Liver (tissue), 9 donors: ENCODE measurements around the gene HDAC6. TPM values are rescaled to one million over a fixed set of nuclear protein-coding genes. Genes with fewer than 3 reads are reported as not detected.

Experiments
- DNase-seq: peaks from one replicate; pipeline ENCODE4 v3.0.0-alpha.2; 2017; ENCODE audit warnings: low spot score
- H3K27ac ChIP-seq, 2 donors: one replicate each; pipeline ENCODE4 v1.7.0; 2013; ENCODE audit warnings: inconsistent platforms in 2 of 2, low read length in 2 of 2, control low read depth in 1 of 2, low read depth in 1 of 2, mild to moderate bottlenecking in 1 of 2
- H3K27me3 ChIP-seq, 4 donors: one replicate each; pipeline versions ENCODE4 v1.6.1 to v1.7.0; 2013; ENCODE audit warnings: low read length in 3 of 4, inconsistent platforms in 1 of 4, mild to moderate bottlenecking in 1 of 4, moderate library complexity in 1 of 4; ENCODE audit not compliant: control insufficient read depth in 4 of 4, insufficient read depth in 4 of 4
- H3K36me3 ChIP-seq, 4 donors: one replicate each; pipeline versions ENCODE4 v1.6.1 to v1.7.0; 2013; ENCODE audit warnings: low read length in 3 of 4, mild to moderate bottlenecking in 3 of 4, low read depth in 1 of 4, moderate library complexity in 1 of 4; ENCODE audit not compliant: control insufficient read depth in 4 of 4, insufficient read depth in 3 of 4
- H3K4me1 ChIP-seq, 4 donors: one replicate each; pipeline versions ENCODE4 v1.6.1 to v1.7.0; 2013; ENCODE audit warnings: low read length in 3 of 4, mild to moderate bottlenecking in 3 of 4, moderate library complexity in 1 of 4; ENCODE audit not compliant: control insufficient read depth in 4 of 4, insufficient read depth in 4 of 4
- H3K4me3 ChIP-seq, 3 donors: one replicate each; pipeline versions ENCODE4 v1.6.1 to v1.7.0; 2013; ENCODE audit warnings: low read length in 3 of 3, control low read depth in 1 of 3, low read depth in 1 of 3, mild to moderate bottlenecking in 1 of 3
- H3K9ac ChIP-seq, 2 donors: one replicate each; pipeline ENCODE4 v1.7.0; 2013; ENCODE audit warnings: low read length in 2 of 2, mild to moderate bottlenecking in 2 of 2, moderate library complexity in 2 of 2, control low read depth in 1 of 2, low read depth in 1 of 2
- H3K9me3 ChIP-seq, 4 donors: one replicate each; pipeline versions ENCODE4 v1.6.1 to v1.7.0; 2013; ENCODE audit warnings: low read length in 3 of 4; ENCODE audit not compliant: control insufficient read depth in 4 of 4
- EGR1 ChIP-seq, 2 donors: IDR thresholded peaks; 2 replicates each; pipeline ENCODE4 v1.6.1; 2016 to 2018; ENCODE audit warnings: antibody characterized with exemption in 2 of 2, low read depth in 2 of 2
- FOXA1 ChIP-seq: IDR thresholded peaks from 2 replicates; pipeline ENCODE4 v1.6.1; 2016; ENCODE audit warnings: antibody characterized with exemption
- FOXA2 ChIP-seq: IDR thresholded peaks from 2 replicates; pipeline ENCODE4 v1.6.1; 2016; ENCODE audit warnings: antibody characterized with exemption
- GABPA ChIP-seq, 2 donors: IDR thresholded peaks in 1 of 2; conservative IDR thresholded peaks in 1 of 2; 2 replicates each; pipeline ENCODE4 v1.6.1; 2016; ENCODE audit warnings: antibody characterized with exemption in 2 of 2, mild to moderate bottlenecking in 1 of 2, moderate library complexity in 1 of 2
- HNF4A ChIP-seq, 2 donors: conservative IDR thresholded peaks; 2 replicates each; pipeline ENCODE4 v1.6.1; 2016; ENCODE audit warnings: antibody characterized with exemption in 2 of 2, mild to moderate bottlenecking in 2 of 2
- HNF4G ChIP-seq: IDR thresholded peaks from 2 replicates; pipeline ENCODE4 v1.6.1; 2016; ENCODE audit warnings: antibody characterized with exemption
- JUND ChIP-seq, 2 donors: IDR thresholded peaks; 2 replicates each; pipeline ENCODE4 v1.6.1; 2016; ENCODE audit warnings: antibody characterized with exemption in 2 of 2
- NR2F2 ChIP-seq: IDR thresholded peaks from 2 replicates; pipeline ENCODE4 v1.6.1; 2016; ENCODE audit warnings: antibody characterized with exemption
- RAD21 ChIP-seq, 2 donors: IDR thresholded peaks; 2 replicates each; pipeline ENCODE4 v1.6.1; 2016; ENCODE audit warnings: antibody characterized with exemption in 2 of 2, mild to moderate bottlenecking in 2 of 2
- RXRA ChIP-seq, 2 donors: IDR thresholded peaks; 2 replicates each; pipeline ENCODE4 v1.6.1; 2017 to 2018; ENCODE audit warnings: antibody characterized with exemption in 2 of 2, mild to moderate bottlenecking in 1 of 2
- SP1 ChIP-seq: IDR thresholded peaks from 2 replicates; pipeline ENCODE4 v1.6.1; 2018; ENCODE audit warnings: antibody characterized with exemption, mild to moderate bottlenecking
- TAF1 ChIP-seq: conservative IDR thresholded peaks from 2 replicates; pipeline ENCODE4 v1.6.1; 2016; ENCODE audit warnings: antibody characterized with exemption, mild to moderate bottlenecking
- YY1 ChIP-seq: IDR thresholded peaks from 2 replicates; pipeline ENCODE4 v1.6.1; 2016; ENCODE audit warnings: antibody characterized with exemption, mild to moderate bottlenecking
- WGBS: extraction: QIAGEN DNeasy Blood & Tissue Kit; methylation state at CpG from one replicate; pipeline ENCODE4 v1.1.7; 2013; 5-methylcytosine and 5-hydroxymethylcytosine counted together
- polyA plus RNA-seq, 2 donors: library from polyadenylated mRNA; stranded (reverse) in 1 of 2; unstranded in 1 of 2; fragments of 200-250 nt in 1 of 2; fragments of >200 nt in 1 of 2; fragmentation: Nextera tagmentation in 1 of 2; extraction: Ambion mirVana in 1 of 2; gene quantifications; one replicate each; pipeline versions ENCODE4 v1.2.1 to v1.2.3, GENCODE V29; 2013 to 2015
- total RNA-seq, 2 donors: library from RNA; depleted of rRNA; stranded (reverse); fragments of >200 nt; gene quantifications; one replicate each; pipeline ENCODE4 v1.2.3, GENCODE V29; 2014
- TF ChIP-seq, protein P1 (sequence below): IDR thresholded peaks from 2 replicates; pipeline ENCODE4 v1.6.1; 2016; ENCODE audit warnings: antibody characterized with exemption
- TF ChIP-seq, protein P2 (sequence below): IDR thresholded peaks from 2 replicates; pipeline ENCODE4 v1.6.1; 2016; ENCODE audit warnings: antibody characterized with exemption
- TF ChIP-seq, protein P3 (sequence below): IDR thresholded peaks from 2 replicates; pipeline ENCODE4 v1.6.1; 2016; ENCODE audit warnings: antibody characterized with exemption, mild to moderate bottlenecking
- TF ChIP-seq, protein P4 (sequence below): IDR thresholded peaks from 2 replicates; pipeline ENCODE4 v1.6.1; 2016; ENCODE audit warnings: antibody characterized with exemption
- TF ChIP-seq, protein P5 (sequence below): fragments of 150-350 bp; IDR thresholded peaks from 2 replicates; pipeline ENCODE4 v1.5.1; 2017; ENCODE audit warnings: improper control_type of control experiment, low read depth, low read length; ENCODE audit not compliant: missing input control
- donor health status: healthy.
- donor health status: healthy.
- donor health status: healthy.
- donor health status: healthy.
- donor health status: healthy.

Gene HDAC6
- total and polyA plus RNA-seq, 4 donors = 48.1 to 80.5 (median 56.8) TPM

DNA sequence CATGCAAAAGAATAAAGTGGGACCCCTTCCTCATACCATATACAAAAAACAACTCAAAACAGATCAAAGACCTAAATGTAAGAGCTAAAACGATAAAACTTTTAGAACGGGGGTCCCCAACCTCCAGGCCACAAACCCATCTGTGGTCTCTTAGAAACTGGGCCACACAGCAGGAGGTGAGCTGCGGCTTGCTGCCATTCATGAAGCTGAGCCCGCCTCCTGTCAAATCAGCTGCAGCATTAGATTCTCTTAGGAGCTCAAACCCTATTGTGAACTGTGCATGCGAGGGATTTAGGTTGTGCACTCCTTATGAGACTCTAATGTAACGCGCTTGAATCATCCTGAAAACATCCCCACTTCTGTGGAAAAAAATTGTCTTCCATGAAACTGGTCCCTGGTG is 22.5 kb upstream of the HDAC6 start:
- no peaks in the 10 kb centered on the region for H3K9me3 ChIP-seq
- no peak overlapping the region for H3K4me3 ChIP-seq
- H3K27ac ChIP-seq = no peak overlapping the region
- no peaks in the 10 kb centered on the region for H3K36me3 ChIP-seq
- no peak overlapping the region for H3K9ac ChIP-seq
- no peaks in the 10 kb centered on the region for H3K27me3 ChIP-seq
- H3K4me1 ChIP-seq = no peaks in the 10 kb centered on the region
- no peak for DNase-seq
- TF ChIP-seq, protein P1, sequence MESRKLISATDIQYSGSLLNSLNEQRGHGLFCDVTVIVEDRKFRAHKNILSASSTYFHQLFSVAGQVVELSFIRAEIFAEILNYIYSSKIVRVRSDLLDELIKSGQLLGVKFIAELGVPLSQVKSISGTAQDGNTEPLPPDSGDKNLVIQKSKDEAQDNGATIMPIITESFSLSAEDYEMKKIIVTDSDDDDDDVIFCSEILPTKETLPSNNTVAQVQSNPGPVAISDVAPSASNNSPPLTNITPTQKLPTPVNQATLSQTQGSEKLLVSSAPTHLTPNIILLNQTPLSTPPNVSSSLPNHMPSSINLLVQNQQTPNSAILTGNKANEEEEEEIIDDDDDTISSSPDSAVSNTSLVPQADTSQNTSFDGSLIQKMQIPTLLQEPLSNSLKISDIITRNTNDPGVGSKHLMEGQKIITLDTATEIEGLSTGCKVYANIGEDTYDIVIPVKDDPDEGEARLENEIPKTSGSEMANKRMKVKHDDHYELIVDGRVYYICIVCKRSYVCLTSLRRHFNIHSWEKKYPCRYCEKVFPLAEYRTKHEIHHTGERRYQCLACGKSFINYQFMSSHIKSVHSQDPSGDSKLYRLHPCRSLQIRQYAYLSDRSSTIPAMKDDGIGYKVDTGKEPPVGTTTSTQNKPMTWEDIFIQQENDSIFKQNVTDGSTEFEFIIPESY = no peak
- TF ChIP-seq YY1 (no peak), FOXA1 (no peak), JUND (IDR thresholded peaks at IDR 0.05) (no peak), TAF1 (no peak), HNF4G (no peak), GABPA (IDR thresholded peaks at IDR 0.05 in 1 of 2, conservative IDR thresholded peaks at IDR 0.05 in 1 of 2) (no peak), HNF4A (conservative IDR thresholded peaks at IDR 0.05) (no peak), SP1 (no peak), FOXA2 (no peak), EGR1 (IDR thresholded peaks at IDR 0.05; ENCODE audit: low read depth in 2 of 2) (no peak), NR2F2 (no peak), RXRA (IDR thresholded peaks at IDR 0.05) (no peak), RAD21 (IDR thresholded peaks at IDR 0.05) (no peak)
- TF ChIP-seq, protein P2, sequence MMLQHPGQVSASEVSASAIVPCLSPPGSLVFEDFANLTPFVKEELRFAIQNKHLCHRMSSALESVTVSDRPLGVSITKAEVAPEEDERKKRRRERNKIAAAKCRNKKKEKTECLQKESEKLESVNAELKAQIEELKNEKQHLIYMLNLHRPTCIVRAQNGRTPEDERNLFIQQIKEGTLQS = no peak
- TF ChIP-seq, protein P3, sequence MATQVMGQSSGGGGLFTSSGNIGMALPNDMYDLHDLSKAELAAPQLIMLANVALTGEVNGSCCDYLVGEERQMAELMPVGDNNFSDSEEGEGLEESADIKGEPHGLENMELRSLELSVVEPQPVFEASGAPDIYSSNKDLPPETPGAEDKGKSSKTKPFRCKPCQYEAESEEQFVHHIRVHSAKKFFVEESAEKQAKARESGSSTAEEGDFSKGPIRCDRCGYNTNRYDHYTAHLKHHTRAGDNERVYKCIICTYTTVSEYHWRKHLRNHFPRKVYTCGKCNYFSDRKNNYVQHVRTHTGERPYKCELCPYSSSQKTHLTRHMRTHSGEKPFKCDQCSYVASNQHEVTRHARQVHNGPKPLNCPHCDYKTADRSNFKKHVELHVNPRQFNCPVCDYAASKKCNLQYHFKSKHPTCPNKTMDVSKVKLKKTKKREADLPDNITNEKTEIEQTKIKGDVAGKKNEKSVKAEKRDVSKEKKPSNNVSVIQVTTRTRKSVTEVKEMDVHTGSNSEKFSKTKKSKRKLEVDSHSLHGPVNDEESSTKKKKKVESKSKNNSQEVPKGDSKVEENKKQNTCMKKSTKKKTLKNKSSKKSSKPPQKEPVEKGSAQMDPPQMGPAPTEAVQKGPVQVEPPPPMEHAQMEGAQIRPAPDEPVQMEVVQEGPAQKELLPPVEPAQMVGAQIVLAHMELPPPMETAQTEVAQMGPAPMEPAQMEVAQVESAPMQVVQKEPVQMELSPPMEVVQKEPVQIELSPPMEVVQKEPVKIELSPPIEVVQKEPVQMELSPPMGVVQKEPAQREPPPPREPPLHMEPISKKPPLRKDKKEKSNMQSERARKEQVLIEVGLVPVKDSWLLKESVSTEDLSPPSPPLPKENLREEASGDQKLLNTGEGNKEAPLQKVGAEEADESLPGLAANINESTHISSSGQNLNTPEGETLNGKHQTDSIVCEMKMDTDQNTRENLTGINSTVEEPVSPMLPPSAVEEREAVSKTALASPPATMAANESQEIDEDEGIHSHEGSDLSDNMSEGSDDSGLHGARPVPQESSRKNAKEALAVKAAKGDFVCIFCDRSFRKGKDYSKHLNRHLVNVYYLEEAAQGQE = no peak
- TF ChIP-seq, protein P4, sequence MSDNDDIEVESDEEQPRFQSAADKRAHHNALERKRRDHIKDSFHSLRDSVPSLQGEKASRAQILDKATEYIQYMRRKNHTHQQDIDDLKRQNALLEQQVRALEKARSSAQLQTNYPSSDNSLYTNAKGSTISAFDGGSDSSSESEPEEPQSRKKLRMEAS = no peak
- TF ChIP-seq, protein P5, sequence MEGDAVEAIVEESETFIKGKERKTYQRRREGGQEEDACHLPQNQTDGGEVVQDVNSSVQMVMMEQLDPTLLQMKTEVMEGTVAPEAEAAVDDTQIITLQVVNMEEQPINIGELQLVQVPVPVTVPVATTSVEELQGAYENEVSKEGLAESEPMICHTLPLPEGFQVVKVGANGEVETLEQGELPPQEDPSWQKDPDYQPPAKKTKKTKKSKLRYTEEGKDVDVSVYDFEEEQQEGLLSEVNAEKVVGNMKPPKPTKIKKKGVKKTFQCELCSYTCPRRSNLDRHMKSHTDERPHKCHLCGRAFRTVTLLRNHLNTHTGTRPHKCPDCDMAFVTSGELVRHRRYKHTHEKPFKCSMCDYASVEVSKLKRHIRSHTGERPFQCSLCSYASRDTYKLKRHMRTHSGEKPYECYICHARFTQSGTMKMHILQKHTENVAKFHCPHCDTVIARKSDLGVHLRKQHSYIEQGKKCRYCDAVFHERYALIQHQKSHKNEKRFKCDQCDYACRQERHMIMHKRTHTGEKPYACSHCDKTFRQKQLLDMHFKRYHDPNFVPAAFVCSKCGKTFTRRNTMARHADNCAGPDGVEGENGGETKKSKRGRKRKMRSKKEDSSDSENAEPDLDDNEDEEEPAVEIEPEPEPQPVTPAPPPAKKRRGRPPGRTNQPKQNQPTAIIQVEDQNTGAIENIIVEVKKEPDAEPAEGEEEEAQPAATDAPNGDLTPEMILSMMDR = no peak
- WGBS = 89% methylated on average over 7 of the region's 7 CpGs
